ENCODE data around the gene GALR3.

- TF ChIP-seq CTCF (conservative IDR thresholded peaks at IDR 0.05 in 1 of 2, IDR thresholded peaks at IDR 0.05 in 1 of 2; ENCODE audit: low read depth in 1 of 2, low read length in 2 of 2) (no peak), EZH2 (IDR thresholded peaks at IDR 0.05; ENCODE audit: low read length, missing control alignments) (no peak)
Observed at GRCh38 chr22:37855462-37855861, 32.3 kb downstream of the GALR3 start.

Data from fibroblast of lung (primary cell).